Spleen (tissue), 7 donors: ENCODE results near the gene WNK1.

Source experiments
- CTCF ChIP-seq, 11 experiments: fragments of 200-600 bp in 7 of 11; fragments of 450-650 bp in 4 of 11; sonication (generic) in 4 of 11; IDR thresholded peaks in 8 of 11; conservative IDR thresholded peaks in 3 of 11; 1 replicate in 7 of 11; 2 replicates in 4 of 11; pipeline versions ENCODE4 v1.4.0 to v1.8.0; 2016 to 2021; ENCODE audit warnings: antibody characterized with exemption in 11 of 11, inconsistent platforms in 4 of 11, mild to moderate bottlenecking in 1 of 11
- POLR2A ChIP-seq, 3 donors: fragments of 450-650 bp; IDR thresholded peaks; one replicate each; pipeline ENCODE4 v1.5.1; 2017; ENCODE audit warnings: antibody characterized with exemption in 3 of 3, mild to moderate bottlenecking in 1 of 3
- POLR2AphosphoS5 ChIP-seq, 3 donors: sonication (generic); formaldehyde crosslinking; IDR thresholded peaks; one replicate each; pipeline ENCODE4 v1.5.1; 2017; ENCODE audit warnings: antibody characterized with exemption in 3 of 3
- donor health status: DM: no; HTN: no; CAD: no; lungs with moderate emphysema.
- donor health status: DM: no; HTN: no; CAD: no.
- donor health status: DM: no; HTN: no; CAD: no.

GRCh38 chr12:958588-959123 lies 206.3 kb downstream of the WNK1 start:
- TF ChIP-seq CTCF (IDR thresholded peaks at IDR 0.05 in 8 of 11, conservative IDR thresholded peaks at IDR 0.05 in 3 of 11) (no peak), POLR2AphosphoS5 (IDR thresholded peaks at IDR 0.05) (no peak), POLR2A (IDR thresholded peaks at IDR 0.05) (no peak)
